GM12874 (cell line): ENCODE results near the gene CEP57.

Experiments used
- TF ChIP-seq, protein P1 (sequence below): IDR thresholded peaks from 2 replicates; pipeline ENCODE4 v1.5.1; 2011; ENCODE audit warnings: low read depth, mild to moderate bottlenecking, control low read depth, low read length, moderate library complexity; ENCODE audit not compliant: insufficient read depth

Gene CEP57

DNA sequence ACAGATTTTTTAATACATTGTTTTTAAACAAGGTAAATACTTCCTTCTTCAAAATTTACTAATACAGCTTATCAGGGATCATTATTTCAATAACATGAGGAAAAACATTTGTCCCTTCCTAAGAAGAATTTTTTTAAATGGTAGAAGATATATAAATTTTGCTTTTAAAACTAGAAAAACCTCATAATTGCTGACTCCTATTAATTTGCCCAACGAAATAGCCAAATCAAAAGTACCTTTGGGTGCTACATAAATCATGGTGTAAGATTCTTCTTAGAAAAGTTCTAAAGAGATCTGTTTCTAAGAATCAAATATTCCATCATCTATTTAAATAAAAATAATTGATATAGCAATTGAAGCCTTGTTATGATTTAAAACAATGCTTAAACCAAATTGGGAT lies 54.9 kb downstream of the CEP57 start:
- TF ChIP-seq, protein P1, sequence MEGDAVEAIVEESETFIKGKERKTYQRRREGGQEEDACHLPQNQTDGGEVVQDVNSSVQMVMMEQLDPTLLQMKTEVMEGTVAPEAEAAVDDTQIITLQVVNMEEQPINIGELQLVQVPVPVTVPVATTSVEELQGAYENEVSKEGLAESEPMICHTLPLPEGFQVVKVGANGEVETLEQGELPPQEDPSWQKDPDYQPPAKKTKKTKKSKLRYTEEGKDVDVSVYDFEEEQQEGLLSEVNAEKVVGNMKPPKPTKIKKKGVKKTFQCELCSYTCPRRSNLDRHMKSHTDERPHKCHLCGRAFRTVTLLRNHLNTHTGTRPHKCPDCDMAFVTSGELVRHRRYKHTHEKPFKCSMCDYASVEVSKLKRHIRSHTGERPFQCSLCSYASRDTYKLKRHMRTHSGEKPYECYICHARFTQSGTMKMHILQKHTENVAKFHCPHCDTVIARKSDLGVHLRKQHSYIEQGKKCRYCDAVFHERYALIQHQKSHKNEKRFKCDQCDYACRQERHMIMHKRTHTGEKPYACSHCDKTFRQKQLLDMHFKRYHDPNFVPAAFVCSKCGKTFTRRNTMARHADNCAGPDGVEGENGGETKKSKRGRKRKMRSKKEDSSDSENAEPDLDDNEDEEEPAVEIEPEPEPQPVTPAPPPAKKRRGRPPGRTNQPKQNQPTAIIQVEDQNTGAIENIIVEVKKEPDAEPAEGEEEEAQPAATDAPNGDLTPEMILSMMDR: no peak

- TF ChIP-seq, protein P1: peak; percentile 31; the same call in 1 of the 2 replicates
Observed at GRCh38 chr11:95849087-95849825, 59.0 kb downstream of the CEP57 start.

GRCh38 chr11:95850137-95850536 lies 59.8 kb downstream of the CEP57 start:
- TF ChIP-seq, protein P1: no peak

DNA sequence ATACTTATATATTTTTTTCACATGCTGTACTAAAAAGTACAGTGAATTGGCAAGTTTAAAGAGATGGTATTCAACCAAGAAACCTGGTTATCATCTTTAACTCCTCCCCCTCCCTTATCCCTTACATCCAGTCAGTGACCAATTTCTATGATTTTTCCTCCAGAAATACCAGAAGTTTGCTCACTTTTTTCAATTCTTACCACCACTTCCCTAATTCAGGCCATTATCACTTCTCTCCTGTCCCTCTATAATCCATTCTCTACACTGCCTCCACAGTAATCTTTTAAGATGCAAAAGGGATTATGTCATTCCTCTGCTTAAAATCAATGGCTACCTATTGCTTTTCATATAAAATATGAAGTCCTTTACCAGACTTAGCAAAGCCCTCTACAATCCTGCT lies 62.8 kb downstream of the CEP57 start:
- TF ChIP-seq, protein P1: no peak

- TF ChIP-seq, protein P1: no peak
Observed at GRCh38 chr11:95853862-95854261, 63.6 kb downstream of the CEP57 start.

DNA sequence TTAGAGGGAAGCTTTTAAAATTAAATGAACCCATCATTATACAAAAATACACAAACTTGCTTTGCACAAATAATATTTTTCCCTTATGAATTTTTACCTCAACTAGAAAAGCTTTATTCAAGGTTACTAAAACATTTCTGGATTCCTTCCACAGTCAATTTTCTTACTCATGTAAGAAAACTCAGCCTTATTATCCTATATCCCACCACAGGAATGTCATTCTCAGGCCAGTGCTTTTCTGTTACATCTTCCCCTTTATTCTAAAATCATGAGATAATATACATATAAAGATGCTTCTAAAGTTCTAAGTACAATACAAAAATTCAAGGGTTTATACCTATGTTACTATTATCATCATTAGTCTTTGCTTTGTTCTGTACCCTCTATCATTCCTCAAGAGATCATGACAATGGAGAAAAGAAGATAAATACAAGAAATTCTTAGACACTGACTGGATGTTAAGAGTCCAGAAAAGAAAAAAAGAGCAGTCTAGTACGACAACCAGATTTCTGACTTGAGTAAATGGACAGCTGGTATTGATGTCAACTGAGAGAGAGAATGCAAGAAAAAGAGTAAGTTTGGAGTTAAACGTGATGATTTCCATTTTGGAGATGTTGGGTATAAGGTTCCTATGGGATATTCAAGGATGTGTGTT lies 73.3 kb downstream of the CEP57 start:
- TF ChIP-seq, protein P1: no peak

DNA sequence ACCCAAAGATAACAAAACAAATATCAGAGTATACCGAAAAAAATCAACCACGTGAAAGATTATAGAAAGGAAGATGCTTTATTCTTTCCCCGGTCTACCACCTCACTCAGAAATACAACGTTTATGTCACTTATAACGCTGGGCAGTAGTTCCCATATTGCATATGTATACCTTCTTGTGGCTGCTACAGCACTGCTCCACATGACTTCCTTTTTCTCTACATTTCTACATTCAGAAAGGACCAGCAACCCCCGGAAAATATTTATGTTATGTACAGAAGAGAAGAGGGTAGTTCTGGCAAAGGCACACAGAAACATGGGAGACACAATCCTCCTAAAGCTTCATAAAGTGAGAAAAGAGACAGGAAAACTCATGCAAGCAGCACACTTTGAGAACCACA lies 76.8 kb downstream of the CEP57 start:
- TF ChIP-seq, protein P1: no peak
